HPDE6-E6E7 (cell line): ENCODE results near the gene HOXA7.

Source experiments
- DNase-seq: peaks from one replicate; pipeline ENCODE4 v3.0.0; 2011; ENCODE audit warnings: missing footprints; ENCODE audit errors: extremely low spot score

Gene HOXA7

GRCh38 chr7:27106901-27107240, 49.6 kb downstream of the HOXA7 start:
- no peak for DNase-seq

GRCh38 chr7:27106181-27106900, 50.1 kb downstream of the HOXA7 start:
- DNase-seq = no peak

- DNase-seq = no peak
These were observed 51.0 kb downstream of the HOXA7 start for GRCh38 chr7:27105301-27106031.

GRCh38 chr7:27104341-27105058, 52.0 kb downstream of the HOXA7 start:
- DNase-seq = no peak
